DOHH2 (cell line): ENCODE results near the gene PTGES3L.

ENCODE experiments used
- EZH2phosphoT487 ChIP-seq: fragments of 200-600 bp; sonication (generic); IDR thresholded peaks from 2 replicates; pipeline ENCODE4 v1.6.1; 2017; ENCODE audit warnings: borderline replicate concordance, mild to moderate bottlenecking, antibody characterized with exemption, low read length, moderate library complexity, mixed read lengths
- TF ChIP-seq, protein P1 (sequence below): fragments of 200-600 bp; sonication (generic); IDR thresholded peaks from one replicate; pipeline ENCODE4 v1.5.1; 2014; ENCODE audit warnings: antibody characterized with exemption, mild to moderate bottlenecking, low read depth, low read length; ENCODE audit not compliant: poor library complexity, severe bottlenecking

DNA sequence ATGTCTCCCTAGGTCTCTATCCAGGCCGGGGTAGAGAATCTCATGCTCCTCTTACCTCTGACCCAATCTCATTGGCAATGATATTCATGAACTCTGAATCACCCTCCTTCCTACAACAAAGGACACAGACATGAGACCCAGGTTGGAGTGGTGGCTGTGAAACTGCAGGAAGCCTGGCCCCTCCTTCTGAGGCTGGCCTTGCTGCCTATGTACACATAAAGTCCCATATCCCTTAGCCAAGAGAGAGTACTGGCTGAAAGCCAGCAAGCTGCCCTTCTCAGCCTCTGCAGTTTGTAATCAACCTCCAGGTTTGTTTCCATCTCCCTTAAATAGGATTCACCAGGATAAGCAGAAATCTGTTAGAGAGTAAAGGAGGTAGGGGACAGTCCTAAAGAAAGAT lies 26.2 kb downstream of the PTGES3L start:
- TF ChIP-seq, protein P1, sequence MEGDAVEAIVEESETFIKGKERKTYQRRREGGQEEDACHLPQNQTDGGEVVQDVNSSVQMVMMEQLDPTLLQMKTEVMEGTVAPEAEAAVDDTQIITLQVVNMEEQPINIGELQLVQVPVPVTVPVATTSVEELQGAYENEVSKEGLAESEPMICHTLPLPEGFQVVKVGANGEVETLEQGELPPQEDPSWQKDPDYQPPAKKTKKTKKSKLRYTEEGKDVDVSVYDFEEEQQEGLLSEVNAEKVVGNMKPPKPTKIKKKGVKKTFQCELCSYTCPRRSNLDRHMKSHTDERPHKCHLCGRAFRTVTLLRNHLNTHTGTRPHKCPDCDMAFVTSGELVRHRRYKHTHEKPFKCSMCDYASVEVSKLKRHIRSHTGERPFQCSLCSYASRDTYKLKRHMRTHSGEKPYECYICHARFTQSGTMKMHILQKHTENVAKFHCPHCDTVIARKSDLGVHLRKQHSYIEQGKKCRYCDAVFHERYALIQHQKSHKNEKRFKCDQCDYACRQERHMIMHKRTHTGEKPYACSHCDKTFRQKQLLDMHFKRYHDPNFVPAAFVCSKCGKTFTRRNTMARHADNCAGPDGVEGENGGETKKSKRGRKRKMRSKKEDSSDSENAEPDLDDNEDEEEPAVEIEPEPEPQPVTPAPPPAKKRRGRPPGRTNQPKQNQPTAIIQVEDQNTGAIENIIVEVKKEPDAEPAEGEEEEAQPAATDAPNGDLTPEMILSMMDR, result no peak
- no peak for TF ChIP-seq EZH2phosphoT487
